ENCODE measurements around the gene ZNF750. TPM values are rescaled to one million over a fixed set of nuclear protein-coding genes. Genes with fewer than 3 reads are reported as not detected.

The ZNF750 gene
- polyA plus RNA-seq, 1 donor (not counting 4 experiments of a cell fraction or from before 2014, with no cell fraction given): 5.5 TPM

DNA sequence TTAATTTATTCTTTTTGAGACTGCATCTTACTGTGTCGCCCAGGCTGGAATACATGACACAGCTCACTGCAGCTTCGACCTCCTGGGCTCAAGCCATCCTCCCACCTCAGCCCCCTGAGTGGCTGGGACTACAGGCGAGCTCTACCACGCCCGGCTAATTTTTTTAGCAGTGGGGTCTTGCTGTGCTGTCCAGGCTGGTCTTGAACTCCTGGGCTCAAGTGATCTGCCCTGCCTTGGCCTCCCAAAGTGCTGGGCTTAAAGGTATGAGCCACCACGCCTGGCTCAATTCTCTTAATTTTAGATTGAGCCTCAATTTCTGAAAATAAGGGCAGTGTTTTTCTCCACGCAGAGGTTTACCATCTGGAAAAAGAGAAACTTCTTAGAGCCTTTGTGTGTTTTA, 41.1 kb downstream of the ZNF750 start:
- TF ChIP-seq, protein P1, sequence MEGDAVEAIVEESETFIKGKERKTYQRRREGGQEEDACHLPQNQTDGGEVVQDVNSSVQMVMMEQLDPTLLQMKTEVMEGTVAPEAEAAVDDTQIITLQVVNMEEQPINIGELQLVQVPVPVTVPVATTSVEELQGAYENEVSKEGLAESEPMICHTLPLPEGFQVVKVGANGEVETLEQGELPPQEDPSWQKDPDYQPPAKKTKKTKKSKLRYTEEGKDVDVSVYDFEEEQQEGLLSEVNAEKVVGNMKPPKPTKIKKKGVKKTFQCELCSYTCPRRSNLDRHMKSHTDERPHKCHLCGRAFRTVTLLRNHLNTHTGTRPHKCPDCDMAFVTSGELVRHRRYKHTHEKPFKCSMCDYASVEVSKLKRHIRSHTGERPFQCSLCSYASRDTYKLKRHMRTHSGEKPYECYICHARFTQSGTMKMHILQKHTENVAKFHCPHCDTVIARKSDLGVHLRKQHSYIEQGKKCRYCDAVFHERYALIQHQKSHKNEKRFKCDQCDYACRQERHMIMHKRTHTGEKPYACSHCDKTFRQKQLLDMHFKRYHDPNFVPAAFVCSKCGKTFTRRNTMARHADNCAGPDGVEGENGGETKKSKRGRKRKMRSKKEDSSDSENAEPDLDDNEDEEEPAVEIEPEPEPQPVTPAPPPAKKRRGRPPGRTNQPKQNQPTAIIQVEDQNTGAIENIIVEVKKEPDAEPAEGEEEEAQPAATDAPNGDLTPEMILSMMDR (optimal IDR thresholded peaks at IDR 0.05 in 1 of 3, IDR thresholded peaks at IDR 0.05 in 1 of 3, conservative IDR thresholded peaks at IDR 0.05 in 1 of 3; ENCODE audit: extremely low read depth in 1 of 3, insufficient read depth in 2 of 3, low read length in 3 of 3): no peak
- TF ChIP-seq EZH2 (IDR thresholded peaks at IDR 0.05; ENCODE audit: low read length): no peak
- no peak for DNase-seq (ENCODE audit: low read depth, low spot score)
- Histone ChIP-seq H3K79me2 (ENCODE audit: control insufficient read depth, insufficient read depth, low read length) (peaks cover 38% of the 10 kb centered on the region), H3K4me2 (ENCODE audit: control insufficient read depth, extremely low read depth, insufficient read depth, low read depth, low read length) (no peak overlapping the region), H2AFZ (ENCODE audit: control insufficient read depth, low read length) (no peak overlapping the region), H3K27me3 (ENCODE audit: control insufficient read depth, extremely low read depth, insufficient read depth, low read length) (no peaks in the 10 kb centered on the region), H3K27ac (ENCODE audit: control insufficient read depth, insufficient read depth, low read length) (no peak overlapping the region), H3K9me3 (ENCODE audit: control insufficient read depth, low read depth, low read length) (no peaks in the 10 kb centered on the region), H4K20me1 (ENCODE audit: control insufficient read depth, extremely low read depth, insufficient read depth, low read length) (peaks cover 11% of the 10 kb centered on the region), H3K9me1 (ENCODE audit: control insufficient read depth, extremely low read depth, insufficient read depth, low read length) (no peaks in the 10 kb centered on the region), H3K4me3 (ENCODE audit: control insufficient read depth in 2 of 3, extremely low read depth in 1 of 3, insufficient read depth in 2 of 3, low read depth in 1 of 3, low read length in 3 of 3) (no peak overlapping the region), H3K36me3 (ENCODE audit: control insufficient read depth in 2 of 2, extremely low read depth in 1 of 2, insufficient read depth in 2 of 2, low read length in 2 of 2) (peaks cover 6 to 26% of the 10 kb centered on the region in 2 experiments), H3K4me1 (ENCODE audit: control insufficient read depth, extremely low read depth, insufficient read depth, low read length) (no peaks in the 10 kb centered on the region), H3K9ac (ENCODE audit: control insufficient read depth, extremely low read depth, insufficient read depth, low read length) (no peak overlapping the region)
- no peak for FAIRE-seq
- dilution Hi-C loops (cut with MboI; ENCODE audit: extremely low pct_ligation_motif_present, low sequenced_read_pairs): no loop called here

DNA sequence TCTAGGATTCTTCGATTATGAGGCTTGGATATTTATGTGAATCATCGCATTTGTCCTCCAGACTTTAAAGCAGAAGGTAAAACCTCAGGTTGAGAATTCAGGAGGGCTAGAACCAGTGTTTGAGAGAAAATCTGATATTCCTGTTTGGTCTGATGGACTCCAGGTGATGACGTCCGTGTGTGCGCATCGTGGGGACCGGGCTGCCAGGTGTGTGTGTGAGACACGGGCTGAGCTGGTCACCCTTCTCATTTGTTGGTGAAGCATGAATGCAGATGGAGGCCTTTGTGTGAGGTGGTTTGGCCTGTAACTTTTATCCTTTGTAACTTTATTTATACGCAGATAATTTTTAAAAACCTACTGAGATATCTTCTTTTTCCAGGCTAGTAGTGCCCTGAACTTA, 42.8 kb downstream of the ZNF750 start:
- H3K4me1 ChIP-seq (ENCODE audit: control insufficient read depth, extremely low read depth, insufficient read depth, low read length): no peaks in the 10 kb centered on the region
- FAIRE-seq: no peak
- no peak overlapping the region for H3K9ac ChIP-seq (ENCODE audit: control insufficient read depth, extremely low read depth, insufficient read depth, low read length)
- peaks cover 4% of the 10 kb centered on the region for H4K20me1 ChIP-seq (ENCODE audit: control insufficient read depth, extremely low read depth, insufficient read depth, low read length)
- no peaks in the 10 kb centered on the region for H3K27me3 ChIP-seq (ENCODE audit: control insufficient read depth, extremely low read depth, insufficient read depth, low read length)
- no peak for DNase-seq (ENCODE audit: low read depth, low spot score)
- TF ChIP-seq, protein P1 (optimal IDR thresholded peaks at IDR 0.05 in 1 of 3, IDR thresholded peaks at IDR 0.05 in 1 of 3, conservative IDR thresholded peaks at IDR 0.05 in 1 of 3; ENCODE audit: extremely low read depth in 1 of 3, insufficient read depth in 2 of 3, low read length in 3 of 3): no peak
- TF ChIP-seq EZH2 (IDR thresholded peaks at IDR 0.05; ENCODE audit: low read length): no peak
- H3K9me1 ChIP-seq (ENCODE audit: control insufficient read depth, extremely low read depth, insufficient read depth, low read length): no peaks in the 10 kb centered on the region
- dilution Hi-C loops (cut with MboI; ENCODE audit: extremely low pct_ligation_motif_present, low sequenced_read_pairs): no loop called here
- H3K9me3 ChIP-seq (ENCODE audit: control insufficient read depth, low read depth, low read length): no peaks in the 10 kb centered on the region
- no peak overlapping the region for H2AFZ ChIP-seq (ENCODE audit: control insufficient read depth, low read length)
- peaks cover 6 to 28% of the 10 kb centered on the region in 2 experiments for H3K36me3 ChIP-seq (ENCODE audit: control insufficient read depth in 2 of 2, extremely low read depth in 1 of 2, insufficient read depth in 2 of 2, low read length in 2 of 2)
- no peak overlapping the region for H3K27ac ChIP-seq (ENCODE audit: control insufficient read depth, insufficient read depth, low read length)
- peaks cover 32% of the 10 kb centered on the region for H3K79me2 ChIP-seq (ENCODE audit: control insufficient read depth, insufficient read depth, low read length)
- no peak overlapping the region for H3K4me3 ChIP-seq (ENCODE audit: control insufficient read depth in 2 of 3, extremely low read depth in 1 of 3, insufficient read depth in 2 of 3, low read depth in 1 of 3, low read length in 3 of 3)
- H3K4me2 ChIP-seq (ENCODE audit: control insufficient read depth, extremely low read depth, insufficient read depth, low read depth, low read length): no peak overlapping the region

Data from keratinocyte (primary cell).